H9 (cell line): ENCODE measurements around the gene ADORA1. TPM values are rescaled to one million over a fixed set of nuclear protein-coding genes. Genes with fewer than 3 reads are reported as not detected.

Source experiments
- DNase-seq: peaks from one replicate; pipeline ENCODE4 v3.0.0-alpha.2; 2017
- H2AFZ ChIP-seq: one replicate; pipeline ENCODE4 v1.6.1; 2013; ENCODE audit warnings: mild to moderate bottlenecking, low read length, control low read depth, moderate library complexity
- H2AK5ac ChIP-seq: 2 replicates; pipeline ENCODE4 v1.6.1; 2013; ENCODE audit warnings: low read length, control low read depth, mixed read lengths; ENCODE audit not compliant: insufficient read length
- H2BK120ac ChIP-seq: one replicate; pipeline ENCODE4 v1.6.1; 2013; ENCODE audit warnings: low read depth, mild to moderate bottlenecking, low read length, control low read depth, inconsistent platforms; ENCODE audit not compliant: poor library complexity, severe bottlenecking
- H2BK12ac ChIP-seq: 2 replicates; pipeline ENCODE4 v1.6.1; 2013; ENCODE audit warnings: low read length, control low read depth, mixed read lengths, low read depth; ENCODE audit not compliant: insufficient read length
- H2BK15ac ChIP-seq: 2 replicates; pipeline ENCODE4 v1.6.1; 2013; ENCODE audit warnings: low read depth, low read length, control low read depth
- H2BK20ac ChIP-seq: one replicate; pipeline ENCODE4 v1.6.1; 2013; ENCODE audit warnings: low read depth, mild to moderate bottlenecking, low read length, control low read depth, inconsistent platforms; ENCODE audit not compliant: poor library complexity, severe bottlenecking
- H2BK5ac ChIP-seq: 2 replicates; pipeline ENCODE4 v1.6.1; 2013; ENCODE audit warnings: low read length, control low read depth, mixed read lengths; ENCODE audit not compliant: insufficient read length
- H3K14ac ChIP-seq: 2 replicates; pipeline ENCODE4 v1.6.1; 2013; ENCODE audit warnings: low read length, control low read depth; ENCODE audit not compliant: insufficient read depth
- H3K18ac ChIP-seq: 2 replicates; pipeline ENCODE4 v1.6.1; 2013; ENCODE audit warnings: low read depth, mild to moderate bottlenecking, mixed read lengths, low read length, control low read depth; ENCODE audit not compliant: insufficient read length
- H3K23ac ChIP-seq: 2 replicates; pipeline ENCODE4 v1.6.1; 2013; ENCODE audit warnings: low read length, control low read depth, mixed read lengths, low read depth; ENCODE audit not compliant: insufficient read length
- H3K23me2 ChIP-seq: 2 replicates; pipeline ENCODE4 v1.6.1; 2013; ENCODE audit warnings: low read depth, mild to moderate bottlenecking, mixed read lengths, low read length, control low read depth; ENCODE audit not compliant: insufficient read length, poor library complexity, severe bottlenecking
- H3K27ac ChIP-seq: 2 replicates; pipeline ENCODE4 v1.5.1; 2013; ENCODE audit warnings: low read length, control low read depth, mixed read lengths, low read depth; ENCODE audit not compliant: insufficient read length
- H3K27me3 ChIP-seq: 2 replicates; pipeline ENCODE4 v1.6.1; 2013; ENCODE audit warnings: low read length, control low read depth, inconsistent platforms; ENCODE audit not compliant: insufficient read depth
- H3K4ac ChIP-seq: 2 replicates; pipeline ENCODE4 v1.6.1; 2013; ENCODE audit warnings: low read depth, mild to moderate bottlenecking, control low read depth, inconsistent platforms, low read length, moderate library complexity
- H3K4me1 ChIP-seq: 2 replicates; pipeline ENCODE4 v1.6.1; 2013; ENCODE audit warnings: low read length, control low read depth, inconsistent platforms; ENCODE audit not compliant: insufficient read depth
- H3K4me2 ChIP-seq: 2 replicates; pipeline ENCODE4 v1.6.1; 2013; ENCODE audit warnings: low read length, control low read depth, mixed read lengths; ENCODE audit not compliant: insufficient read length, insufficient read depth
- H3K56ac ChIP-seq: 2 replicates; pipeline ENCODE4 v1.6.1; 2013; ENCODE audit warnings: low read depth, mild to moderate bottlenecking, mixed read lengths, low read length, control low read depth; ENCODE audit not compliant: insufficient read length
- H3K79me1 ChIP-seq: 2 replicates; pipeline ENCODE4 v1.6.1; 2013; ENCODE audit warnings: low read depth, mild to moderate bottlenecking, moderate library complexity, low read length, control low read depth, inconsistent platforms; ENCODE audit not compliant: insufficient read depth, poor library complexity, severe bottlenecking
- H3K79me2 ChIP-seq: 2 replicates; pipeline ENCODE4 v1.6.1; 2013; ENCODE audit warnings: low read length, control low read depth, inconsistent platforms; ENCODE audit not compliant: insufficient read depth
- H3K9ac ChIP-seq: 2 replicates; pipeline ENCODE4 v1.6.1; 2013; ENCODE audit warnings: low read length, control low read depth, mixed read lengths; ENCODE audit not compliant: insufficient read length; ENCODE audit errors: extremely low read depth
- H3K9me3 ChIP-seq: one replicate; pipeline ENCODE4 v1.6.1; 2013; ENCODE audit warnings: low read depth, low read length, inconsistent platforms; ENCODE audit not compliant: control insufficient read depth
- H3T11ph ChIP-seq: one replicate; pipeline ENCODE4 v1.6.1; 2013; ENCODE audit warnings: mild to moderate bottlenecking, low read length, control low read depth, inconsistent platforms
- H4K20me1 ChIP-seq: one replicate; pipeline ENCODE4 v1.6.1; 2013; ENCODE audit not compliant: control insufficient read depth, insufficient read length, insufficient read depth
- H4K5ac ChIP-seq: 2 replicates; pipeline ENCODE4 v1.6.1; 2013; ENCODE audit warnings: low read depth, mild to moderate bottlenecking, mixed read lengths, low read length, control low read depth; ENCODE audit not compliant: insufficient read length
- H4K8ac ChIP-seq: replicated peaks from 2 replicates; pipeline ENCODE4 v1.6.1; 2013; ENCODE audit warnings: low read length, control low read depth, mixed read lengths, low read depth; ENCODE audit not compliant: insufficient read length
- H4K91ac ChIP-seq: 2 replicates; pipeline ENCODE4 v1.6.1; 2013; ENCODE audit warnings: low read depth, mild to moderate bottlenecking, moderate library complexity, mixed read lengths, low read length, control low read depth; ENCODE audit not compliant: insufficient read length
- H3K27ac Mint-ChIP-seq, 3 experiments: 2 replicates in 2 of 3; 3 replicates in 1 of 3; pipeline ENCODE4 v1.8.0; 2020 to 2021; ENCODE audit warnings: mixed read lengths in 3 of 3, mild to moderate bottlenecking in 1 of 3, moderate library complexity in 1 of 3
- H3K27me3 Mint-ChIP-seq: 2 replicates; pipeline ENCODE4 v1.8.0; 2021; ENCODE audit warnings: low read depth, mild to moderate bottlenecking, moderate library complexity, mixed read lengths
- H3K36me3 Mint-ChIP-seq, 3 experiments: 2 replicates in 2 of 3; 3 replicates in 1 of 3; pipeline ENCODE4 v1.8.0; 2020 to 2021; ENCODE audit warnings: low read depth in 3 of 3, mixed read lengths in 3 of 3; ENCODE audit not compliant: insufficient read depth in 1 of 3
- H3K4me1 Mint-ChIP-seq, 2 experiments: 2 replicates each; pipeline ENCODE4 v1.8.0; 2020; ENCODE audit warnings: mixed read lengths in 2 of 2
- H3K4me3 Mint-ChIP-seq, 2 experiments: 2 replicates in 1 of 2; 3 replicates in 1 of 2; pipeline ENCODE4 v1.8.0; 2020 to 2021; ENCODE audit warnings: mild to moderate bottlenecking in 2 of 2, mixed read lengths in 2 of 2, moderate library complexity in 1 of 2
- H3K9me3 Mint-ChIP-seq, 2 experiments: 2 replicates in 1 of 2; 3 replicates in 1 of 2; pipeline ENCODE4 v1.8.0; 2020; ENCODE audit warnings: mild to moderate bottlenecking in 2 of 2, mixed read lengths in 2 of 2, moderate library complexity in 1 of 2
- CTCF ChIP-seq: fragments of 200-600 bp; sonication (generic); conservative IDR thresholded peaks from 3 replicates; pipeline ENCODE4 v1.8.0; 2021; ENCODE audit warnings: antibody characterized with exemption, mild to moderate bottlenecking
- WGBS: extraction: QIAGEN DNeasy Blood & Tissue Kit; methylation state at CpG from one replicate; pipeline ENCODE4 v1.1.7; 2013; ENCODE audit warnings: missing lambda C conversion rate, low lambda C conversion rate, mixed read lengths; ENCODE audit not compliant: insufficient read length; ENCODE audit errors: extremely low coverage; 5-methylcytosine and 5-hydroxymethylcytosine counted together
- total RNA-seq: library from RNA; stranded (reverse); gene quantifications from 2 replicates; pipeline ENCODE4 v1.2.1, GENCODE V29; 2021

ADORA1 gene
- total RNA-seq, 1 experiment from 2014 or later = 1.3 TPM

DNA sequence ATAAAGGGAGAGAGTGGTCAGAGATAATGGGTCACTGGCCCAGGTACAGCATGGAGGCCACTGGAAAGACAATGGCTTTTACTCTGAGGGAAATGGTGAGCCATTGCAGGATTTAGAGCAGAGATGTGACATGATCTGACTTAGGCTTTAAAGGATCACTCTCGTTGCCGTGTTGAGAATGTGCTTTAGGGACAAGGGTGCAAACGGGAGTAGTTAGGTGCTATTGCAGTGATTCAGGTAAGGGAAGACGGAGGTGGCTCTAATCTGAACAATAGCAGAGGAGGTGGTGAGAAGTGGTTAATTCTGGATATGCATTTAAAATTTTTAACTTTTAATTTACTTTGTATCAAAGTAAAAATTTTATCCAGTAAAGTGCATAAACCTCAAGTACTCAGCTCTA lies 9.8 kb downstream of the ADORA1 start:
- H3K14ac ChIP-seq = no peak overlapping the region
- H4K5ac ChIP-seq = no peak overlapping the region
- Mint-ChIP-seq H3K36me3 (no peaks in the 10 kb centered on the region), H3K4me1 (peaks cover 11 to 17% of the 10 kb centered on the region in 2 experiments), H3K4me3 (no peak overlapping the region), H3K27ac (no peak overlapping the region), H3K27me3 (no peaks in the 10 kb centered on the region), H3K9me3 (peaks cover 0 to 2% of the 10 kb centered on the region in 2 experiments; a peak in 1 of 5 replicates)
- H4K91ac ChIP-seq = no peak overlapping the region
- no peak for DNase-seq
- H2AFZ ChIP-seq = no peak overlapping the region
- H2BK15ac ChIP-seq = no peak overlapping the region
- H3K4me2 ChIP-seq = no peak overlapping the region
- H3K4me1 ChIP-seq = 0 out of 2 replicates have a peak, but pooled peaks cover 4% of the 10 kb centered on the region
- H2BK5ac ChIP-seq = no peak overlapping the region
- no peak overlapping the region for H3K56ac ChIP-seq
- WGBS = no CpG with 5 or more reads among the region's 4 CpGs
- H3K27ac ChIP-seq = no peak overlapping the region
- H3K79me1 ChIP-seq = no peaks in the 10 kb centered on the region
- no peak overlapping the region for H3K4ac ChIP-seq
- no peak overlapping the region for H2BK120ac ChIP-seq
- no peak overlapping the region for H4K8ac ChIP-seq
- no peaks in the 10 kb centered on the region for H3K27me3 ChIP-seq
- H2BK20ac ChIP-seq = no peak overlapping the region
- H3K79me2 ChIP-seq = no peaks in the 10 kb centered on the region
- no peaks in the 10 kb centered on the region for H3K9me3 ChIP-seq
- H2BK12ac ChIP-seq = no peak overlapping the region
- H3T11ph ChIP-seq = no peak overlapping the region
- H3K9ac ChIP-seq = no peak overlapping the region
- no peak overlapping the region for H3K23ac ChIP-seq
- TF ChIP-seq CTCF = no peak
- no peak overlapping the region for H3K18ac ChIP-seq
- no peak overlapping the region for H2AK5ac ChIP-seq
- no peaks in the 10 kb centered on the region for H4K20me1 ChIP-seq
- no peaks in the 10 kb centered on the region for H3K23me2 ChIP-seq
